KOPT-K1 (cell line): Measurements from ENCODE around the gene ARL8B.
A peak's percentile ranks its signal among the peaks of the same experiment; 100 is the strongest.
"Not testable (repeated sequence)": the region's sequence is repeated elsewhere in the genome, so short reads cannot be mapped to it uniquely, and the experiment has no call there.

Experiments used
- H3K27ac ChIP-seq: fragments of 200-600 bp; sonication (generic); 2 replicates; pipeline ENCODE4 v1.5.1; 2016; ENCODE audit warnings: antibody characterized with exemption, mild to moderate bottlenecking, low read depth, low read length; ENCODE audit not compliant: poor library complexity, severe bottlenecking
- H3K36me3 ChIP-seq: fragments of 200-600 bp; sonication (generic); 2 replicates; pipeline ENCODE4 v1.5.1; 2017; ENCODE audit warnings: antibody characterized with exemption, mild to moderate bottlenecking, low read length, moderate library complexity; ENCODE audit not compliant: insufficient read depth
- H3K9me3 ChIP-seq: fragments of 200-600 bp; sonication (generic); 2 replicates; pipeline ENCODE4 v1.5.1; 2017; ENCODE audit warnings: antibody characterized with exemption, low read length, mild to moderate bottlenecking; ENCODE audit not compliant: insufficient read depth, poor library complexity, severe bottlenecking

The ARL8B gene

GRCh38 chr3:5183714-5184113, 61.6 kb downstream of the ARL8B start:
- Histone ChIP-seq H3K27ac (peak overlapping the region; percentile 94), H3K36me3 (peaks cover 22% of the 10 kb centered on the region)
- H3K9me3 ChIP-seq: not testable (repeated sequence)

DNA sequence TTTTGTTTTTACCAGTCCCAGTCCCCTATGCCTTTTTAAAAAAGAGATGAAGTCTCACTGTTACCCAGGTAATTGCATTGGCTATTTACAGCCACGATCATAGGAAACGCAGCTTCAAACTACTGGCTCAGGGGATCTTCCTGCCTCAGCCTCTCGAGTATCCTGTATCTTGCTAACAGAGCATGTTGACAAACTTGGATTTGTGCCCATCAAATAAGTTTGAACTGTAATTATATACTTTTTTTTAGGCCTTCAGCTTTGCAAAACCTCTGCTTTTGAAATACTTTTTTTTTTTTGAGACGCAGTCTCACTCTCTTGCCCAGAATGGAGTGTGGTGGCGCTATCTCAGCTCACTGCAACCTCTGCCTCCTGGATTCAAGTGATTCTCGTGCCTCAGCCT, 62.4 kb downstream of the ARL8B start:
- Histone ChIP-seq H3K36me3 (peaks cover 14% of the 10 kb centered on the region), H3K27ac (peak overlapping the region; percentile 94), H3K9me3 (no peaks in the 10 kb centered on the region)

- H3K36me3 ChIP-seq: peaks cover 8% of the 10 kb centered on the region
- peak overlapping the region; percentile 9 for H3K27ac ChIP-seq
- H3K9me3 ChIP-seq: no peaks in the 10 kb centered on the region
Measured at GRCh38 chr3:5185093-5185673, 63.1 kb downstream of the ARL8B start.

GRCh38 chr3:5186089-5186857, 64.2 kb downstream of the ARL8B start:
- peaks cover 3% of the 10 kb centered on the region; the same call in 1 of the 2 replicates for H3K36me3 ChIP-seq
- H3K27ac ChIP-seq: peak overlapping the region; percentile 8
- H3K9me3 ChIP-seq: no peaks in the 10 kb centered on the region

- peaks cover 3% of the 10 kb centered on the region; the same call in 1 of the 2 replicates for H3K36me3 ChIP-seq
- peak overlapping the region; percentile 83 for H3K27ac ChIP-seq
- no peaks in the 10 kb centered on the region for H3K9me3 ChIP-seq
Measured at GRCh38 chr3:5186858-5187155, 64.7 kb downstream of the ARL8B start.

DNA sequence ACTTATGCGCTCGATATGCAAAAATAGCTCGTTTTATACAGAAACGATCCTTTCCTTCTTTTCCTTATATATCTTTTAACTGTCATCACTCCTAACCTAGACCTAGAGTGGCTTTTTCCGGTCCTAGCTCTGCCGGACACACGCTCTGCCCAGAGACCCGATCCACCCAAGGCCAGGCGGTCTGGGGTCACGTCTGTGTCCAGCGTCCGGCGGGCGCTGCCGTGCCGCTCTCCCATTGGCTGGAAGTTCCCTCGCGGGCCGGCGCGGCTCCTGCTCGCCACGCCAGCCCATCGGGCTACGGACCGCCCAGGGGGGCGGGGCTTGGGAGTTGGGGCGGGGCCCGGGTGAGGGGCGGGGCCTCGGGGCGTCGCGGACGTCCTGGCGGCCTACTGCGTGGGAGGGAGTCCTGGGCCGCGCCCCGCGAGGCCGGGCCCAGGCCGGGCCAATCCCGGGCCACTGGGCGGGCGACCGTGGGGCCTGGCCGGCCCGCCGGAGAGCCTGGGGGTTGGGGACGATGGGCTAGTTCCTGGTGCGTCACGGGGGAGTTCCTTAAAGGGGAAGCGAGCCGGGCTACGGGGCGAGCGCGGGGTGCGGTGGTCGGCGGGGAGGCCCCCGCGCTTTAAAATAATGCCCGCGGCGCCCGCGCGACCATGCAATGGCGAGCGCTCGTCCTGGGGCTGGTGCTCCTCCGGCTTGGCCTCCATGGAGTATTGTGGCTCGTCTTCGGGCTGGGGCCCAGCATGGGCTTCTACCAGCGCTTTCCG, 65.2 kb downstream of the ARL8B start, which contains the start of gene EDEM1:
TSS of gene EDEM1 (plus strand) at position 552 of the 764 bp plus-strand sequence. CDS start at position 651, 99 bp downstream.
- Histone ChIP-seq H3K36me3 (peaks cover 3% of the 10 kb centered on the region; the same call in 1 of the 2 replicates), H3K27ac (peak within 1 kb of the TSS; percentile 83), H3K9me3 (no peaks in the 10 kb centered on the region)

DNA sequence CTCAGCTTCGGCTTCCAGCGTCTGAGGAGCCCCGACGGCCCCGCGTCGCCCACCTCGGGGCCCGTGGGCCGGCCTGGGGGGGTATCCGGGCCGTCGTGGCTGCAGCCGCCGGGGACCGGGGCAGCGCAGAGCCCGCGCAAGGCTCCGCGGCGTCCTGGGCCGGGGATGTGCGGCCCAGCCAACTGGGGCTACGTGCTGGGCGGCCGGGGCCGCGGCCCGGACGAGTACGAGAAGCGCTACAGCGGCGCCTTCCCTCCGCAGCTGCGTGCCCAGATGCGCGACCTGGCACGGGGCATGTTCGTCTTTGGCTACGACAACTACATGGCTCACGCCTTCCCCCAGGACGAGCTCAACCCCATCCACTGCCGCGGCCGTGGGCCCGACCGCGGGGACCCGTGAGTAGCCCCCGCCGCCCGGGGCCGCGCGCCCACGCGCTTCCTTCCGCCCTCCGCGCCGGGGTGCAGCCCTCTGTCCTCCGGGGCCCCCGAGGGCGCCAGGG, 65.9 kb downstream of the ARL8B start:
- Histone ChIP-seq H3K9me3 (no peaks in the 10 kb centered on the region), H3K27ac (peak overlapping the region; percentile 83), H3K36me3 (peaks cover 4% of the 10 kb centered on the region; the same call in 1 of the 2 replicates)

DNA sequence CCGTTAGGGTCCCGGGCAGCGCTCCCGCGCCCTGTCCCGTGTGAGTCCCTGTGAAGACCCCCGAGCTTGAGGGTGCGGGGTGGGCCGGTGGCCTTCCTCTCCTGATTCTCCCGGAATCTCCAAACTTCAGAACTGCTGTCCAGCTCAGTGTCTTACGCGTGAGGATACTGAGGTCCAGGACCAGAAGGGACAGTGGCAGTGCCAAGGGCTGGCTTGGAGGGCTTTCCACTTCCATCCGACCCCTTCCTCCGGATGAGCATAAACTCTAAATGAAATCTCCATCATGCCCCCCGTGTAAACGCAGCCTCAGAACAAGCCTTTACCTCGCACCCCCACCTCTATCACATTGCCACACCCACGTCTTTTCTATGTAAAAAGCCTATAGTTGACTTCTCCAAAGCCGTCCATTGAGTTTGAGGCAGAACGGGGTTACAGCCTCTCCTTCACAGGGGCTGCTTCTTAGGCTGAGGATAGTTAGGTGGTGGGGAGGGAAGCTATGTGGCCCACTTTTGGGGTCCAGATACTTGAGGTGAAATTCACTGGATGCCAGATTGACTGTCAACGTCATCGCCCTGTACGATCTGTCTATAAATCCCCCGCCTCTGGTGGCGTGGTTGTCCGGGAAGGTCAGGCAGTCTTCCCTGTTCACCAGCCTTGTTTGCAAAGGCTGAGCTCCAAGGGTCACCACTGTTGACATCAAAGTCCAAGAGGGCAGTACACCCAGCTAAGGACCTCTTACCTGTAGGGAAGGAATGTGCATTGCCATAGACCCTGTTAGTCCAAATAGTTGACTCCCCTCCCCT, 66.5 kb downstream of the ARL8B start:
- H3K27ac ChIP-seq: peak overlapping the region; percentile 83
- peaks cover 6% of the 10 kb centered on the region; the same call in 1 of the 2 replicates for H3K36me3 ChIP-seq
- H3K9me3 ChIP-seq: no peaks in the 10 kb centered on the region

- H3K9me3 ChIP-seq: no peaks in the 10 kb centered on the region
- H3K36me3 ChIP-seq: peaks cover 14% of the 10 kb centered on the region
- H3K27ac ChIP-seq: peak overlapping the region; percentile 83
Measured at GRCh38 chr3:5190147-5190791, 68.2 kb downstream of the ARL8B start.

GRCh38 chr3:5191555-5192304, 69.6 kb downstream of the ARL8B start:
- Histone ChIP-seq H3K9me3 (no peaks in the 10 kb centered on the region), H3K36me3 (peaks cover 28% of the 10 kb centered on the region), H3K27ac (peak overlapping the region; percentile 50)

DNA sequence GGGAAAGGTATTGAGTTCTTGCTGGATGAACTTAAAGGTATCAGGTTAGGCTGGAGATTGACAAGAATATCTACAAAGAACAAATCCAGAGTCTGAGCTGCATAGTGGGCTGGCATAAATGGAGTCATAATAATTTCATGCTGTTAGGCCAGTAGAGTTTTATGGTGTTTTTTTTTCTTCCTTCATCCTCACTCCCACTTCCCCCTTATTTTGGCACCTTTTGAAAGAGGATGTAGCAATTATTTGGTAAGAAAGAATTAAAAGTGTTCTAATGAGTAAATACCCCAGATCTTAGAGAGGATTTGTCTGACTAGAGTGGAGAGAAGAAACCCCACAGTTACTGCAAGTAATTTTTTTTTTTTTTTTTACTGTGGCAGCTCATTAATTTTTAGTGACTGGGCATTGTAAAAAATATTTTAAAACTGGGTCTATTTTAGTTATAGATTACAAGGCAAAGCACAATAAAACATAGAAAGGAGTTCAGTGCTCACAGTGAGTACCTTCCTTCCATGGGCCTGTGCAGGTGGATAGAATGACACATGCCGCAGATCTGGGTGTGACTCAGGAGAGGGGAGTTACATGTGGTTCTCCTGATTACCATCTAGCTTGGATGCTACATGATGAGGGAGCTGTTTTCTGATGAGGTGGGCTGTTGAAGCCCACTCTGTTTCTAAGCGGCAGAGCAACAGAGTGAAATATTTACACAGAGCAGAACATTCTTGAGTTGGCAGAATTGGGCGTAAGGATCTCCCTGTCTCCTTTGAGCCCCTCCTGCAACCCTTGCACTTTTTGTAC, 70.7 kb downstream of the ARL8B start:
- no peaks in the 10 kb centered on the region for H3K9me3 ChIP-seq
- H3K27ac ChIP-seq: peak overlapping the region; percentile 50
- H3K36me3 ChIP-seq: peaks cover 30% of the 10 kb centered on the region

GRCh38 chr3:5194341-5194740, 72.2 kb downstream of the ARL8B start:
- Histone ChIP-seq H3K36me3 (peaks cover 37% of the 10 kb centered on the region), H3K9me3 (no peaks in the 10 kb centered on the region), H3K27ac (peak overlapping the region; percentile 85)
